Measurements from ENCODE around the gene PLCB1.
"Not testable (repeated sequence)": the region's sequence is repeated elsewhere in the genome, so short reads cannot be mapped to it uniquely, and the experiment has no call there.

The PLCB1 gene

DNA sequence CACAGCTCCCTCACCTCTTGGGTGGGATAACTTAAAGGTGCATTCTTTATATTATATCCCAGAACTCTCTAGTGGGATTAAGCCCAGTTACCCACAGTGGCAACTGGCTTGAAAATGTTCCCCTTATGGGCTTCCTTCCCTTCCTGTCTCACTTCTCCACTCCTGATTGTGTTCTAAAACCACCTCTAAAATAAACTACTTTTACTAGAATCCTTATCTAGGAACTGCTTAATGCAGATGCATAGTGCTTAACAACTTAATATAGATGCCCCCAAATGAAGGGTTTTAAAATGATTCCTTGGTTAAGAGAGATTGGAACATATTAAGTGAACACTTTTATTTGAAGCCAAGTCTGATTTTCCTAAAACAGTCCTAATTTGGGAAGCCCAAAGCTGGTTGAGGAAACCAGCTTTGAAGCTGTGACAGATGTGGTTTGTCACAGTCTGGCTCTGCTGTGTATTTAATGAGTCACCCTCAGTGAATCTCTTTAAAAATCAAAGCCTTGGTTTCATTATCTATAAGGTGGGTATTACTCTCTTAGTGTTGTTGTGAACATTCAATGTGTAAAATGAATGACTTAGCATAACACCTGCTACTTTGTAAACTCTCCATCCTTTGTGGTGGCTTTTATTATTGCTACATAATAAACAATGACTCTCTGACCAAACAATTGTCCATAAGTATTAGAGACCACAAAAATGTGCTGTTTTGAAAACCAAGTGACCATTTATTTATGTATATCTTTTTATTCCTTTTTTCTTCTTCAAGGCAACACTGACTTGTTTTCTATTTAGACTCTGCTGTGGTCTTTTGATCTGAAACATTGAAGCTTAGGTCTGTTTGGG, 24.4 kb downstream of the PLCB1 start:
- DNase-seq = no peak

DNA sequence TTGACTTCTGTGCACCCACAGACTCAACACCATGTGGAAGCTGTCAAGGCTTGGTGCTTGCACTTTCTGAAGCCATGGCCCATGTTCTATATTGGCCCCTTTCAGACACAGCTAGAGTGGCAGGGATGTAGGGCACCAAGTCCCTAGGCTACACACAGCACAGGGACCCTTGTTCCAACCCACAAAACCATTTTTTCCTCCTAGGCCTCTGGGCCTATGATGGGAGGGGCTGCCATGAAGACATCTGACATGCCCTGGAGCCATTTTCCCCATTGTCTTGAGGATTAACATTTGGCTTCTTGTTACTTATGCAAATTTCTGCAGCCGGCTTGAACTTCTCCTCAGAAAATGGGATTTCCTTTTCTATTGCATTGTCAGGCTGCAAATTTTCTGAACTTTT, 27.2 kb downstream of the PLCB1 start:
- not testable (repeated sequence) for DNase-seq

DNA sequence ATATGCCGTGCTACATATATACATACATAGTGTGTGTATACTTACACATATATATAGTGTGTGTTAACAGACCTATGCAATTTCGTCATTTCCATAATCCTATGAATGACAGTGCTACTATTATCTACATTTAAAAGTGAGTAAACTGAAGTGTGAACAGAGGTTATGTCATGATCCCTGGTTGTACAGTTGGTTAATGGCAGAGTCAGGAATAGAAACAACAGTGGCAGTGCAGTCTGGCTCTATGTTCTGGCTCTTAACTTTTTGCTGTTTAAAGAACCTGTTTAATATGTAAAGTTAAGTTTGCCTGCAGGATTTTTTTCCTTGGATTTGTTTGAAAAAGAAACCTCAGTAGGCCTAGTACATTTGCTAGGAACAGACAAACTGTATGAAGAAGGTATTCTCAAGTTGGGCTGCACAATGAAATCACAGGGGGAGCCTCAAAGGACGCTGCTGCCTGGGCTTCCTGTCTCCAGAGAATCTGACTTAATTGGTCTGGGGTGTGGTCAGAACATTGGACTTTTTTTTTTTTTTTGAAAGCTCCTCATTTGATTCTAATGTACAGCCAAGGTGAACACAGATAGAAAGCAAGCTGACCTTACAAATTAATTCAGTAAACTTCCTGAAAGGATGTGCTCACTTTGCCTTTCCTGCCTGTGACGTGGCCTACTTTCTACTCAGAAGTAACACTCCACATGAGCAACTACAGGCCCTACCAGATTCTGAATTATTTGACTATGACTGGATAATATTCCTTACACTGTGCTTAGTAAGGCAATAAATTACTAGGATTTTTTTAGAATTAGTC, 29.4 kb downstream of the PLCB1 start:
- no peak for DNase-seq

DNA sequence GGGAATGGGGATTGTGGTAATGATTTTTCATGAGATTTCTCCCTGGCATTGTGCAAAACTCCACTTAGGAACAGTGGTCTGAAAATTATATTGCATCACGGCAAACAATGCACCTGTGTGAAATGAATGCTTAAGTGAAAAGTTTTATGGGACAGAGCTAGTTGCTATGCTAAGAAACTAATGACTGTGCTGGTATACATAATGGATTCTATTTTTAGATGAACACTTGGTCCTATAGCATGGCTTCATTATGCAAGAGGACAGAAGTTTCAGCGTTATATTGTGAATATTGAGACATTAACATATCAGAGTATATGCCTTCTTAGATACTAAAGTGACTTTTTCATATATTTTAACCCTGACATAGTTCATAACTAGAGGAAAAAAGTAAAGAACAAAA, 30.5 kb downstream of the PLCB1 start:
- DNase-seq = no peak

DNA sequence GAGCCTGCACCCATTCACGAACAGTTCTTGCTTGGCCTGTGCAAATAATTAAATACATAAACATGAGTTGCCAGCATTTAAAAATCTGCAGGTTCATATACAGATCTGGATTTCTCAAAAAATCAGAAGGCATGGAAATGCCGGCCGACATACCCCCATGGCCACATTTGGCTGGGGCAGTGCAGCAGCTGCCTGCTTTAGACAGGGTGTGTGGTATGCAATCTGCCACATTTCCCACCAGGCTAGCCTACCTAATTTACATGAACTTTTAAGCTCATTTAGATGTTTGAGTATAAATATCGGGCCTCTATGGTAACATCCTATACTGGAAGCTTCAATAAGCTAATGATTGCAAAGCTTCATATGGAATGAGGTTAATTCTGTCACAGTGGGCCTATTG, 31.5 kb downstream of the PLCB1 start:
- DNase-seq = no peak

GRCh38 chr20:8166730-8167129, 34.7 kb downstream of the PLCB1 start:
- DNase-seq = no peak

DNA sequence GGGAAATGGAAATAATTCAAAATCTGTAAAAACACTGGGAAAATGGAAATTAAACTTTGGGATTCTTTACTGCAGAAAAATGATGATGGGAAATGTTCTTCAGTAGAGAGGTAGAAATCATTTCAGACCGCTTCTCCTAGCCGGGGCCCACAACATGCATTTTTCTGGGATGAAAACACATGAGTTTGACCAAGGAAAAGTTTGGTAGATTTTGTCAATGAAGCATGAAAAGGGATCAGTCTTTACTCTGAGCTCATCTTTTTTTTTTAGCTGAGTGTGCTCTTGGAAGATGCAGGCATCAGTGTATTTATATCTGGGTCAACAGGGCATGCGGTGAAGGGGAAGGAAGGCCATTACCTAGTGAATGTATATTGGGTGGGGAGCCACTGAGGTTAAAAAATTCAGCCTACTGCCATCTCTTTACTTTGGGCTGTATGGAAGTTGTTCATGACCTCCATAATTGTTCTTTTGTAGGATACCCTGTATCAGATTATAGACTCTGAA, 36.8 kb downstream of the PLCB1 start:
- no peak for DNase-seq

DNA sequence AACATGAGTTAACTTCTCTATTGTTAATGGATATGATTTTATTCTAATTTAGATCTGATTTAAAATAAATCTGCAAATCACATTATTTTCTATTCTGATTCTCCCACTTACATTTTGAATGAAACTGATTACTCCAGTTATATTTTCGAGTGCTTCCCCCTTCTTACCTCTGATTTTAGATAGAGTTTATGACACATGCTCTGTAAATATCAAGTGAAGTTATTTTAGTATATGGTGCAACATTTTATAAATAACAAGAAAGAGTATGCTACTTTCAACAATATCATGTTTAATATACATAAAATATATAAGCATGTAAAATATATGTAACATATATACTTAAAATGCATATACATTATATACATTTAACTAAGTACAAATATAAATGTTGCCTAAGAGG, 38.9 kb downstream of the PLCB1 start:
- DNase-seq = no peak

DNA sequence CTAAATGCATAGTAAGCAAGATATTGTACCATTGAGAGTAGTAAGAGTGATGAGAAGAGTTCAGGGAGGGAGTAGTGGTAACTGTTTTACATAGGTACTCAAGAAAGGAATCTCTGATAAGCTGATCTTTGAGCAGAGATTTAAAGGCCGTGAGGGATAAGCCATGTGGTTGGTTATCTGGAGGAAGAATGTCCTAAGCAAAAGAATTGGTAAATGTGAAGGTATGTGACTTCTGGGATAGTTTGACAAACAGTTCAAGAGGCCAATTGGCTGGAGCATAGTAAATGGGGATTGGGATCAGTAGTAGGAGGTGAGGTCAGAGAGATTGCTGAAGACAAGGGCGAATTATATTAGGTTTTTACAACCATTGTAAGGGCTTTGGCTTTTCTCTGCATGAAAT, 40.1 kb downstream of the PLCB1 start:
- no peak for DNase-seq

DNA sequence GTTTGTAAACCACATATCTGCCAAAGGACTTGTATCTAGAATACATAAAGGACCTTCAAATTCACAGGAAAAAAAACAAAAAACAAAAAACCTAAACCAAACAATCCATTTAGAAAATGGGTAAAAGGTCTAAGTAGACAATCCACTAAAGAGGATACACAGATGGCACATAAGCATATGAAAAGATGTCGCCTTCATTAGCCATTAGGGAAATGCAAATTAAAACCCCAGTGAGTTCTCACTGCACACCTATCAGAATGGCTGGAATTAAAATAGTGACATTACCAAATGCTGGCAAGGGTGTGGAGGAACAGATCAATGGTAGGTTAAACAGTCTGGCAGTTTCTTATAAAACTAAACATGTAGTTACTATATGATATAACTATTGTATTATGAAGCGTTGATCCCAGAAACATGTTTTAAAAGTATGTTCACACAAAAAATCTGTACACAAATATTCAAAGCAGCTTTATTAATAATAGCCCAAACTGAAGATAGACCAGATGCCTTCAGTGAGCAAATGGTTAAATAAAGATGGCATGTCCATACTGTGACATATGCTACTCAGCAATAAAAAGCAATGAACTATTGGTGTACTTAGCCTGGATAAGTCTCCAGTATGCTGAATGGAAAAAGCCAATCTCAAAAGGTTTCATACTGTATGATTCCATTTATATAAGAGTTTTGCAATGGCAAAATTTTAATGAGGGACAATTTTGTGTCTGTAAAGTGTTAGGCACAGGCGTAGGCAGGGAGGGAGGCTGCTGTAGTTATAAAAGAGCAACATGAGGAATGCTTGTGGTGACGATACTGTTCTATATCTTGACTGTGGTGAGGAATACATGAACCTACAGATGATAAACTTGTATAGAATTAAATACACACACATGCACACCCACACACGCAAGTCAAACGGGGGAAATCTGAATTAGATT, 43.9 kb downstream of the PLCB1 start:
- no peak for DNase-seq

DNA sequence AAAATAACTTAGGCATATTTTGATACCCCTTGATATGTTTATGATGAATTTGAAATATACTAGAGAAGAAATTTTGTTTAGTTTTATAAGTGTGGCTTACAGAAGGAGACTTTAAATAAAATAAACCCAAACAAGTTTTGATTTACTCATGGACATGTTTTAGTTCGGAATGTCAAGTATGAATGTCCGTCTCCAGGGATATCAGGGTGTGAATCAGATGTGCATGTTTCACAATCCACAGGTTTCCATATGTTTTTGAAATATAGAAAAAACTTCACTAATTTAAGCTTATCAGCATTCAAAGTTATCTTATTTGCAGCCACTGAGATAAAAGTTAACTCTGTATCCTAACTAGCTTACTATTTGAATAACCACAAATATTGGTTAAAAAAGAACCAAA, 51.5 kb downstream of the PLCB1 start:
- no peak for DNase-seq

DNA sequence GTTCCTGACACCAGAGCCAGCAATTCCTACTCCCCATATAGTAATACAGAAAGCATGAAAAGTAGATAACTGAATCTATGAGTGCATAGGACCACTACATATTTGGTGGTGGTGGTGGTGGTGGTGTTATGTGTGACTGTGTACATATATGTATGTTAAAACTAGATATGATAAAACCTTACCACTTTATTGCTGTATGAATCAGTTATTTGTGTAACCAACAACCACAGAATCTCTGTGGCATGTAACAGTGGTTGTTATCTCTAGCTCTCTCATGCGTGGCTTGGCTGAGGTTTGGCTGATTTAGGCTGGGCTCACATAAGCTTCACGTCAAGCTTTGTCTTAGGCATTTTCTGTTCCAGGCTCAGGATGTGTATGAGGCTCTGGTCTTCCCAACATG, 55.7 kb downstream of the PLCB1 start:
- DNase-seq = no peak

GRCh38 chr20:8190043-8190880, 58.2 kb downstream of the PLCB1 start:
- no peak for DNase-seq

- no peak for DNase-seq
These were observed 62.7 kb downstream of the PLCB1 start for GRCh38 chr20:8194721-8195120.

DNA sequence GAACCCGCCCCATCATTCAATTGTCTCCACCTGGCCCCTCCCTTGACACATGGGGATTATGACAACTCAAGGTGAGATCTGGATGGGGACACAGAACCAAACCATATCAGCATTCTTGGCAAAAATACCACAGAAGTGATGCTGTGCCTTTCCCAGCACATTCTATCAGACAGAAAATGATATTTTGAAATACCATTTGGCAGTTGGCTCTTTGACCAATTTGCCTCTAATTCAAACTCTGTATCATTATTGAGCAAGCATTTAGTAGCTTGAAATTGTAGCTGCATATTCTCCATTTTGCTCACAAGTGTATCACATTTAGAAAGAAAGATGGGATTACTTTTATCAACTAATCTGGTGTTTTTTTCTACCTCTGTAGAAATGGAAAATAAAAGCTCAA, 64.0 kb downstream of the PLCB1 start:
- no peak for DNase-seq

GRCh38 chr20:8200220-8200619, 68.2 kb downstream of the PLCB1 start:
- DNase-seq = no peak

DNA sequence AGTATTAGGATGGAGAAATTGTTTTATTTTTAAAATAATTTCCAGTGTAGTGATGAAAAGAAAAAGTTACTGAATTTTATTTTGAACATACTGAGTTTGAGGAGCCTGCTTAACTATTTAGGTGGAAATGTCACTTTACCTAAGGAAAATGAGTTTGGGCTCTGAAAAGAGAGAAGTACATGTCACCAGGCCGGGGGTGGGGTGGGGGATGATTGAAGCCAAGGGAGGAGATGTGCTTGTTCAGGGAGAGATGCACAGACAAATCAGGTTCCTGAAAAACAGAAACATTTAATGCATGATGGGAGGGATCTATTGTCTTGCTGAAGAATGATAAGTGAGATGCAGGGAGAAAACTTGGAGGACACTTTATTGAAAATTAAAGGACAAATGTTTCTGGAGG, 71.3 kb downstream of the PLCB1 start:
- DNase-seq = no peak

DNA sequence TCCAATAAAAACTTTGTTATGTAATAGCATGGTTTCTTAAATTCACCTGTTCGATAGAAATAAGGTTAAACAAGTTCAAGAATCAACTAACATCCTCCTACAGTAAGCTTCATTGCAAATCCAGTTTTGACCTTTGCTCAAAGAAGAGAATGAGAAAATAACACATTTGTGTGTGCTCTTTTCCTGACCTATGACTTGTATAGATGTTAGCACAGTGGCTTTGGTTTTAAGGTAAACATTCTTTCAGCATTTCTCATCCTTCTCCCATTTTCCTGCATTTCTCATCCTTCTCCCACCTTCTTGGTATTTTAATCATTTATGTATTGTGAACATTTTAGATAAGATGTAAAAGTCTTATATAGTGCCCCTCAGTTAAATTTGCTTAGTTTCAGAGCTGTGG, 73.9 kb downstream of the PLCB1 start:
- DNase-seq = no peak

DNA sequence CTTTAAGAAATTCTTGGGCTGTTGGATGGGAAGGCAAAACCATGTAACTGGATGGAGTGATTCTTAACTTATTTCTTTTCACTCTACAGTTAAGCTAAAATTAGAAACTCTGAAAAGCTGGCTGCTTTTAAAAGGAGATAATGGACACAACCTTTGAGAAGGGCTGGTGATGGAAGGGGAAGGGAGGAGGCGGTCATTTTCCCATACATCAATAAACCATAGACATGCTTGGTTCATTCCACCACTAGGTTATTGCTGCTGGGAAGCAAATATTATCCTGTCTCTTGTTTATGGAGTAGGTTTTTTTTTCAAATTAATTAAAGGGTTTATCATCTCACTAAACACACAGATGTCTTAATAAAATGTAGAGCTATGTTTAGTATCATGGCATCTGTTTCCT, 76.2 kb downstream of the PLCB1 start:
- no peak for DNase-seq

- no peak for DNase-seq
These were observed 77.0 kb downstream of the PLCB1 start for GRCh38 chr20:8209061-8209460.

DNA sequence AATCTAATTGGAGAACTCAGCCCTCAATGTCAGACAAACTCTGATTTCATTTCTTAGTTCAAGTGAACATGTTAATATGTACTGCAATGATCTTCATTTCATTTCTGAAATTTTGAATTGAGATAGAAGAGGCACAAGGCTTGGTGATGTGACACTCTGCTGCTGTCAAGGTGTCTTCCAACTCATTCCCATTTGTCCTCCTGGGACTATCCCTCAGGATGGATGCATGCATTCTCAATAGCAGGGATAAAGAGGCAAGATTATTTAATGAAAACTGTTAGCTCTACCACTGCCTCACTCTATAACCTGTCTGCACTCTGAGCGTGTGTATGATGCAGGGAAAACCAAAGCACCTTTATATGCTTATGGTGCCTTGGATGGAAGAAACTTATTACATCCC, 78.7 kb downstream of the PLCB1 start:
- DNase-seq = no peak

DNA sequence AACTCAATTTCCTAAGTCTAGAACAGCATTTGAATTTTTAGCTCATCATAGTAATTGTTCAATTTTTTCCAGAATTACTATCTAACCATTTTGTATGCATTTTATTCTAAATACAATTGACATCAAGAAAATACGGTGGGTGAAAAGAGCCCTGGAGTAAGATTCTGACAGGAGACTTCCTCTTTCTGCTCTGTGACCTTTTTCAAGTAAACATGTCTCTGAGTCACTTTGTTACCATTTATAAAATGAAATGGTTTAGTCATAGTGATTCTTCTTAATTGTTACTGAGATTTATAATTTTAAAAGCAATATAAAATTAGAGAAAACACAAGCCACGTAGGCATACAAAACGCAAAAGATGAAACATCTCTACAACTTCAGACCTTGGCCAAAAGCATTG, 80.2 kb downstream of the PLCB1 start:
- no peak for DNase-seq

Measured in C1 segment of cervical spinal cord (tissue), 14 donors.